Breast epithelium (tissue), 3 donors: ENCODE data around the gene RPUSD1.

Experiments used
- CTCF ChIP-seq, 3 donors: fragments of 450-650 bp; IDR thresholded peaks; one replicate each; pipeline ENCODE4 v1.5.1; 2016 to 2017; ENCODE audit warnings: antibody characterized with exemption in 3 of 3, mild to moderate bottlenecking in 3 of 3, moderate library complexity in 3 of 3
- POLR2AphosphoS5 ChIP-seq, 3 donors: sonication (generic); formaldehyde crosslinking; IDR thresholded peaks; one replicate each; pipeline ENCODE4 v1.6.1; 2017; ENCODE audit warnings: antibody characterized with exemption in 3 of 3

- no peak for TF ChIP-seq CTCF (IDR thresholded peaks at IDR 0.05)
- TF ChIP-seq POLR2AphosphoS5 (IDR thresholded peaks at IDR 0.05), result no peak
Measured at GRCh38 chr16:824601-825000, 36.4 kb upstream of the RPUSD1 start.
